Suppressor macrophage treated with lipopolysaccharide for 1 hour (primary cell): Measurements from ENCODE around the gene CASP9.
"Not testable (repeated sequence)": the region's sequence is repeated elsewhere in the genome, so short reads cannot be mapped to it uniquely, and the experiment has no call there.

ENCODE experiments used
- DNase-seq, 3 donors: peaks; one replicate each; pipeline ENCODE4 v3.0.0-alpha.2; 2020 to 2022

Gene CASP9

GRCh38 chr1:15493869-15494390 lies 30.1 kb downstream of the CASP9 start:
- DNase-seq, result no peak

GRCh38 chr1:15492596-15492995 lies 31.4 kb downstream of the CASP9 start:
- no peak for DNase-seq

- not testable (repeated sequence) for DNase-seq
These were observed 33.0 kb downstream of the CASP9 start for GRCh38 chr1:15491010-15491409.

- no peak for DNase-seq
These were observed 34.8 kb downstream of the CASP9 start for GRCh38 chr1:15489052-15489736.

- no peak for DNase-seq
These were observed 35.6 kb downstream of the CASP9 start for GRCh38 chr1:15488371-15488770.

- not testable (repeated sequence) for DNase-seq
These were observed 37.0 kb downstream of the CASP9 start for GRCh38 chr1:15486844-15487610.

- peak in 2 of 3 donors; percentile 3 to 27 for DNase-seq
These were observed 38.4 kb downstream of the CASP9 start for GRCh38 chr1:15485636-15486035.

- not testable (repeated sequence) for DNase-seq
These were observed 39.6 kb downstream of the CASP9 start for GRCh38 chr1:15484443-15484842.

GRCh38 chr1:15483971-15484370 lies 40.0 kb downstream of the CASP9 start:
- DNase-seq, result no peak

- DNase-seq, result not testable (repeated sequence)
These were observed 41.0 kb downstream of the CASP9 start for GRCh38 chr1:15482983-15483543.

- DNase-seq, result not testable (repeated sequence)
These were observed 41.6 kb downstream of the CASP9 start for GRCh38 chr1:15482455-15482854.

GRCh38 chr1:15479654-15480347 lies 44.2 kb downstream of the CASP9 start:
- no peak for DNase-seq

- no peak for DNase-seq
These were observed 46.3 kb downstream of the CASP9 start for GRCh38 chr1:15477646-15478212.

GRCh38 chr1:15476927-15477326 lies 47.1 kb downstream of the CASP9 start:
- no peak for DNase-seq

GRCh38 chr1:15475752-15476314 lies 48.2 kb downstream of the CASP9 start, which contains the start of gene CELA2B:
CELA2B (plus strand) TSS chr1:15476104; CDS start chr1:15476126, 22 bp downstream.
- no peak for DNase-seq

GRCh38 chr1:15472587-15472986 lies 51.4 kb downstream of the CASP9 start:
- no peak for DNase-seq

GRCh38 chr1:15471723-15472122 lies 52.3 kb downstream of the CASP9 start:
- DNase-seq, result not testable (repeated sequence)

GRCh38 chr1:15471067-15471466 lies 52.9 kb downstream of the CASP9 start:
- not testable (repeated sequence) for DNase-seq

GRCh38 chr1:15469821-15470448 lies 54.1 kb downstream of the CASP9 start:
- not testable (repeated sequence) for DNase-seq

GRCh38 chr1:15469361-15469760 lies 54.7 kb downstream of the CASP9 start:
- DNase-seq, result no peak

GRCh38 chr1:15468145-15468544 lies 55.9 kb downstream of the CASP9 start:
- DNase-seq, result no peak
